ENCODE data around the gene WIPF3. TPM values are rescaled to one million over a fixed set of nuclear protein-coding genes. Genes with fewer than 3 reads are reported as not detected.

WIPF3 gene
- total and polyA plus RNA-seq, 10 of the 15 experiments (the other 5 are each of a cell fraction or from before 2014, with no cell fraction given): 0.03 to 0.05 TPM; not detected in 8

DNA sequence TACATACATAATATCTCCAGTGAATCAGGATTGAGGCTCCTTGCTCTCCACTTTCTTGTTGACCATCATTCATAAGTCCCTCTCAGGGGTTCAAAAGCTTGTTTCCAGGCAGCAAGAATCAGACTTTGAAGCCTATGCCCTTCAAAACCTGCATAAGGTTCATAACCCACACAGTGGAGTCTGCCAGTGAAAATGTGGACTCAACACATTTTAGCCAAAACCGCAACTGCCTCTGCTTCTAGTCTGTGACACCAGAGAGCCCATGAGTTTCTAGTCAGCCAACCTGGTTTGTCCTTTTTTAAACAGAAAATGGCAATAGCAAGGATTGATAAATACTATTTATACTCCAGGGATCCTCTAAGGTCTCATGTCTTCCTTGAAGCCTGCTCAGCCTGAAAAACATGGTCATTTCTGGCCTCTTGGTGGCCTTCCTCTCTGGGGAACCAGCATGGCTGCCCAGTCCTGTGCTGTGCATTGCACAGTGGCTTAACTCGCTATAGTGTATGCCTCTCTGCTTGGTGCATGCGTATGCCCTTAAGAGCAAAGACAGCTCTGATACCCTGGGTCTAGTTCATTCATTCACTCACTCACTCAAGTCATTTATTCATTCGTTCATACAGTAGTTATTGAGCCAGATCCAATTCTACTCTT lies 67.5 kb downstream of the WIPF3 start:
- Histone ChIP-seq H2AFZ (ENCODE audit: control insufficient read depth, low read depth, low read length) (no peak overlapping the region), H3K27ac (ENCODE audit: control insufficient read depth, insufficient read depth) (no peak overlapping the region), H3K9ac (ENCODE audit: control insufficient read depth, insufficient read depth, low read length) (no peak overlapping the region), H3K4me1 (ENCODE audit: control insufficient read depth, insufficient read depth, low read length) (no peaks in the 10 kb centered on the region), H3K79me2 (ENCODE audit: control insufficient read depth, insufficient read depth, low read length) (no peaks in the 10 kb centered on the region), H3K4me3 (no peak overlapping the region), H3K4me2 (ENCODE audit: control insufficient read depth, insufficient read depth) (no peak overlapping the region), H3K9me3 (replicated peaks; ENCODE audit: control insufficient read depth, insufficient read depth, low read length) (no peaks in the 10 kb centered on the region), H4K20me1 (ENCODE audit: control insufficient read depth, insufficient read depth) (no peaks in the 10 kb centered on the region), H3K27me3 (replicated peaks in 1 of 2; ENCODE audit: control insufficient read depth in 2 of 2, insufficient read depth in 2 of 2, low read length in 1 of 2) (peaks cover 3% of the 10 kb centered on the region in 2 experiments; a peak in 3 of 4 replicates), H3K36me3 (ENCODE audit: control insufficient read depth in 2 of 2, insufficient read depth in 2 of 2, low read length in 1 of 2) (no peaks in the 10 kb centered on the region)
- intact Hi-C loops (cut with micrococcal nuclease; ENCODE audit: unreplicated experiment) (no loop called here), in situ Hi-C loops (cut with MboI) (no loop called here)
- no TSS peak for BruUV-seq (replicated peaks)
- no peak for FAIRE-seq
- SMC1A ChIA-PET (ENCODE audit: uncharacterized antibody, unreplicated experiment): interaction anchor here (0.7 kb wide), 1 partner anchor 20 kb away, joined by 3 read pairs; no protein-coding TSS in a partner anchor
- POLR2A ChIA-PET: no interaction called here
- WGBS (ENCODE audit: insufficient coverage, insufficient replicate concordance, low lambda C conversion rate, missing lambda C conversion rate): 31% methylated on average over 4 of the region's 4 CpGs
- RAD21 ChIA-PET (ENCODE audit: unreplicated experiment): no interaction called here
- CTCF ChIA-PET: interaction anchor here (1.8 to 6.2 kb wide), 2 partner anchors 47 to 188 kb away, joined by 5 to 40 read pairs; no protein-coding TSS in a partner anchor
- no peak for ATAC-seq
- DNase-seq (ENCODE audit: low read depth, low spot score): no peak
- TF ChIP-seq TCF7 (IDR thresholded peaks at IDR 0.05; ENCODE audit: borderline replicate concordance) (no peak), STAT3 (IDR thresholded peaks at IDR 0.05; ENCODE audit: low read depth, low read length) (no peak), STAT1 (conservative IDR thresholded peaks at IDR 0.05) (no peak), MEF2B (IDR thresholded peaks at IDR 0.05; ENCODE audit: partially characterized antibody, poor library complexity, severe bottlenecking) (no peak), BRCA1 (IDR thresholded peaks at IDR 0.05; ENCODE audit: low read depth, low read length) (no peak), RB1 (IDR thresholded peaks at IDR 0.05; ENCODE audit: borderline replicate concordance) (no peak), SREBF1 (IDR thresholded peaks at IDR 0.05; ENCODE audit: low read length) (no peak), CHD1 (IDR thresholded peaks at IDR 0.05; ENCODE audit: low read depth, low read length) (no peak), IKZF1 (conservative IDR thresholded peaks at IDR 0.05) (no peak), RCOR1 (conservative IDR thresholded peaks at IDR 0.05; ENCODE audit: low read depth, low read length) (no peak)
- TF ChIP-seq, protein P1, sequence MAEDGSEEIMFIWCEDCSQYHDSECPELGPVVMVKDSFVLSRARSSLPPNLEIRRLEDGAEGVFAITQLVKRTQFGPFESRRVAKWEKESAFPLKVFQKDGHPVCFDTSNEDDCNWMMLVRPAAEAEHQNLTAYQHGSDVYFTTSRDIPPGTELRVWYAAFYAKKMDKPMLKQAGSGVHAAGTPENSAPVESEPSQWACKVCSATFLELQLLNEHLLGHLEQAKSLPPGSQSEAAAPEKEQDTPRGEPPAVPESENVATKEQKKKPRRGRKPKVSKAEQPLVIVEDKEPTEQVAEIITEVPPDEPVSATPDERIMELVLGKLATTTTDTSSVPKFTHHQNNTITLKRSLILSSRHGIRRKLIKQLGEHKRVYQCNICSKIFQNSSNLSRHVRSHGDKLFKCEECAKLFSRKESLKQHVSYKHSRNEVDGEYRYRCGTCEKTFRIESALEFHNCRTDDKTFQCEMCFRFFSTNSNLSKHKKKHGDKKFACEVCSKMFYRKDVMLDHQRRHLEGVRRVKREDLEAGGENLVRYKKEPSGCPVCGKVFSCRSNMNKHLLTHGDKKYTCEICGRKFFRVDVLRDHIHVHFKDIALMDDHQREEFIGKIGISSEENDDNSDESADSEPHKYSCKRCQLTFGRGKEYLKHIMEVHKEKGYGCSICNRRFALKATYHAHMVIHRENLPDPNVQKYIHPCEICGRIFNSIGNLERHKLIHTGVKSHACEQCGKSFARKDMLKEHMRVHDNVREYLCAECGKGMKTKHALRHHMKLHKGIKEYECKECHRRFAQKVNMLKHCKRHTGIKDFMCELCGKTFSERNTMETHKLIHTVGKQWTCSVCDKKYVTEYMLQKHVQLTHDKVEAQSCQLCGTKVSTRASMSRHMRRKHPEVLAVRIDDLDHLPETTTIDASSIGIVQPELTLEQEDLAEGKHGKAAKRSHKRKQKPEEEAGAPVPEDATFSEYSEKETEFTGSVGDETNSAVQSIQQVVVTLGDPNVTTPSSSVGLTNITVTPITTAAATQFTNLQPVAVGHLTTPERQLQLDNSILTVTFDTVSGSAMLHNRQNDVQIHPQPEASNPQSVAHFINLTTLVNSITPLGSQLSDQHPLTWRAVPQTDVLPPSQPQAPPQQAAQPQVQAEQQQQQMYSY (CRISPR knock-in tag; IDR thresholded peaks at IDR 0.05): no peak
- TF ChIP-seq, protein P2, sequence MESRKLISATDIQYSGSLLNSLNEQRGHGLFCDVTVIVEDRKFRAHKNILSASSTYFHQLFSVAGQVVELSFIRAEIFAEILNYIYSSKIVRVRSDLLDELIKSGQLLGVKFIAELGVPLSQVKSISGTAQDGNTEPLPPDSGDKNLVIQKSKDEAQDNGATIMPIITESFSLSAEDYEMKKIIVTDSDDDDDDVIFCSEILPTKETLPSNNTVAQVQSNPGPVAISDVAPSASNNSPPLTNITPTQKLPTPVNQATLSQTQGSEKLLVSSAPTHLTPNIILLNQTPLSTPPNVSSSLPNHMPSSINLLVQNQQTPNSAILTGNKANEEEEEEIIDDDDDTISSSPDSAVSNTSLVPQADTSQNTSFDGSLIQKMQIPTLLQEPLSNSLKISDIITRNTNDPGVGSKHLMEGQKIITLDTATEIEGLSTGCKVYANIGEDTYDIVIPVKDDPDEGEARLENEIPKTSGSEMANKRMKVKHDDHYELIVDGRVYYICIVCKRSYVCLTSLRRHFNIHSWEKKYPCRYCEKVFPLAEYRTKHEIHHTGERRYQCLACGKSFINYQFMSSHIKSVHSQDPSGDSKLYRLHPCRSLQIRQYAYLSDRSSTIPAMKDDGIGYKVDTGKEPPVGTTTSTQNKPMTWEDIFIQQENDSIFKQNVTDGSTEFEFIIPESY (IDR thresholded peaks at IDR 0.05): no peak
- TF ChIP-seq, protein P3, sequence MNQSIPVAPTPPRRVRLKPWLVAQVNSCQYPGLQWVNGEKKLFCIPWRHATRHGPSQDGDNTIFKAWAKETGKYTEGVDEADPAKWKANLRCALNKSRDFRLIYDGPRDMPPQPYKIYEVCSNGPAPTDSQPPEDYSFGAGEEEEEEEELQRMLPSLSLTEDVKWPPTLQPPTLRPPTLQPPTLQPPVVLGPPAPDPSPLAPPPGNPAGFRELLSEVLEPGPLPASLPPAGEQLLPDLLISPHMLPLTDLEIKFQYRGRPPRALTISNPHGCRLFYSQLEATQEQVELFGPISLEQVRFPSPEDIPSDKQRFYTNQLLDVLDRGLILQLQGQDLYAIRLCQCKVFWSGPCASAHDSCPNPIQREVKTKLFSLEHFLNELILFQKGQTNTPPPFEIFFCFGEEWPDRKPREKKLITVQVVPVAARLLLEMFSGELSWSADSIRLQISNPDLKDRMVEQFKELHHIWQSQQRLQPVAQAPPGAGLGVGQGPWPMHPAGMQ (IDR thresholded peaks at IDR 0.05; ENCODE audit: borderline replicate concordance): no peak
- TF ChIP-seq, protein P4, sequence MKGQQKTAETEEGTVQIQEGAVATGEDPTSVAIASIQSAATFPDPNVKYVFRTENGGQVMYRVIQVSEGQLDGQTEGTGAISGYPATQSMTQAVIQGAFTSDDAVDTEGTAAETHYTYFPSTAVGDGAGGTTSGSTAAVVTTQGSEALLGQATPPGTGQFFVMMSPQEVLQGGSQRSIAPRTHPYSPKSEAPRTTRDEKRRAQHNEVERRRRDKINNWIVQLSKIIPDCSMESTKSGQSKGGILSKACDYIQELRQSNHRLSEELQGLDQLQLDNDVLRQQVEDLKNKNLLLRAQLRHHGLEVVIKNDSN (IDR thresholded peaks at IDR 0.05; ENCODE audit: borderline replicate concordance, extremely low read length, insufficient read depth, low read depth, low read length): no peak

Measured in GM12878 (cell line).